HL-60/S4 treated with retinoic acid at 250 ng/mL for 4 days and 3 days (cell line): ENCODE results near the gene C1R.

Source experiments
- in situ Hi-C: fragments of 300-500 bp; cut with MboI; formaldehyde crosslinking; loops from 2 replicates; pipeline ENCODE4 v1.7.0; 2022; ENCODE audit warnings: low sequenced_read_pairs

Gene C1R

DNA sequence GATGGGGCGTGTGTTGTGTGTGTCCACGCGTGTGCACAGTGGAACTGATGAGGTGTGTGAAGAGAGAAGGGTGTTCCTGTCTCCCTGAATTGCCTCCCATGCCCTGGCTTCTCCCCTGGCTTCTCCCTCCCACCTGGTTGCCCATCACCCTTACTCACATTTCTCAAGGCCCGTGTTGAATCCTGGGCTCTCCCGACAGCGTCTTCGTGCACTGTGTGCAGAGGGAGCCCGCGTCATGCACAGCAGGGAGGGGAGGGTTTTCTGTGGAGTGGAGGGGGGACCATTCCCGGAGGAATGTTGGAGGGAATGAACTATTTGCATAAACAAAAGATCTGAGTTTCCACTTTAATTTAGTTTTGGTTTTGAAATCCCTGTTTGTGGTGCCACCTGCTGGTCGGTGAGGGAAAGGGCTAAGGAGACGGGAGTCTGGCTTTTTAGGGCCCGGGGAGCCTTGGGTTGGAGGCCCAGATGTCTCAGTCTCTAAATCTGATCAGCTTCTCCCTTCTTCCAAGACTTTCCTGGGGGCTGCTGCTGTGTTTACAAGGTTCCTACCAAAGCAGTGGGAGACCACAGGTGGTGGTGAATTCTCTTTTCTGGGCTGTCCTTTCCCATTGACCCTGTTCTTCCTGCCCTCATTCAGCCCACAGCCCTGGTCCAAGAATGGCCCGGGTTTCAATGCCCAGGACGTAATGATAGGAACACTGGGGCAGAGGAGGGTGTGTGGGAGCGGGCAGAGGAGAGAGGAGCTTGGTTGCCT is at the start of gene C1R:
TSS of gene C1R (minus strand) at position 217 of the 757 bp plus-strand sequence. CDS start at position 160, 57 bp downstream.
- in situ Hi-C loops, result no loop called here

DNA sequence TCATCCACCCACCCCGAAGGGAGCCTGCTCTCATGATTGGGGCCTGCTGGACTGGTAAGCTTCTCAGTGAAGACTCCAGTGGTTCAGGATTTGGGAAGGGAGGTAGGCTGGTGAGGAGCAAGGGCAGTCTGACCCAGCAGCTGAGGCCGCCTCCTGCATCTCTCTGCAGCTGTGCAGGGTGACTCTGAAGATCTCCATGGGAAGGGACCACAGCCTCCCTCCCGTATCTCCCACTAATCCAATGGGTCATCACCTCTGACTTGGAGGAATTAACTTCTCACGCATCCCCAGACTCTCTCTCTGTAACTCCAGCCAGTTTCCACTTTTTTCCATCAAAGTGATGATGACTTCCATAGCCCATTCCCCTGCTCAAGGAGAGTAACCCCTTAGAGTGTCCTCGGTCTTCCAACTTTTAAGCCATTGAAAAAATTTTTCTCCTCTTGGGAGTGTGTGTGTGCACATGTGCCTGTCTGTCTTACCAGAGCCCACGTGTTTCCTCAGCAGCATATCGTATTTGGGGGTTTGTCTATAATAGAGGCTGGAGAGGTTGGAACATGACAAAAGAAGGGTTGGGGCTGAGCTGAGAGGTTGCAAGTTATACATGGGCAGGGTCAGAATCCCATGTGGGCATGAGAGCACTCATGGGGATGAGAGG is 49.2 kb upstream of the C1R start:
- in situ Hi-C loops, result no loop called here

DNA sequence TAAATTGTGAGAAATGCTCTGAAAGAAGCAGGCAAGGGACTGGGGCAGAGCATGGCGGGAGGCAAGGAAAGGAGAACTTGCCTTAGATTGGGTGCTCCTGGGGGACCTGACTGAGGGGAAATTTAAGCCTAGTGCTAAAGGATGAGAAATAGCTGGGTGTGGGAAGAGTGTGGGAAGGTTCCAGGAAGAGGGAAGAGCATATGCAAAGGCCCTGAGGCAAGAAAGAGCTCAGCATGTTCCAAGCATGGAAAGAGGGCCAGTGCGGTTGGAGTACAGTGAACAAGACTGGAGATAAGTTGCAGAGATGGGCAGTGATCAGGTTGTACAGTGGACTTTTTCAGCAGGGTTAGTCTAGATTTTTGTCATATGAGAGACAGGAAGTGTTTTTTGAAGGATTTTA is 47.0 kb upstream of the C1R start:
- in situ Hi-C loops, result no loop called here

DNA sequence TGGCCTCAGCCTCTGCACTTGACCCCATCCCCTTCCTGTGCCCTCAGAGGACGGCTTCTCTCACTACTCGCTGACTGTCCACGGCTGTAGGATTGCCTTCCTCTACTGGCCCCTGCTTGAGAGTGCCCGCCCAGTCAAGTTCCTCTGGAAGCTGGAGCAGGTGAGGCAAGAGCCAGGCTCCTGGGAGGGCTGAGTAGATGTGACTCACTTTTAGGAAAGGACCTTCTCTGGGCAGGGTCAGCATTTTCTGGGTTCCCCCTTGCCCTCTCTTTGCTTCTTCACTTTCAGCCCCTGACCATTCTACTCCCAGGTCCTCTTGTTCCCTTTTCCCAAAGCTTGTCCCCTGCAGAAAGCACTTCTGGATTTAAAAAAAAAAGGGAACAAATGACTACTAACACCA is 45.7 kb upstream of the C1R start:
- in situ Hi-C loops, result no loop called here

DNA sequence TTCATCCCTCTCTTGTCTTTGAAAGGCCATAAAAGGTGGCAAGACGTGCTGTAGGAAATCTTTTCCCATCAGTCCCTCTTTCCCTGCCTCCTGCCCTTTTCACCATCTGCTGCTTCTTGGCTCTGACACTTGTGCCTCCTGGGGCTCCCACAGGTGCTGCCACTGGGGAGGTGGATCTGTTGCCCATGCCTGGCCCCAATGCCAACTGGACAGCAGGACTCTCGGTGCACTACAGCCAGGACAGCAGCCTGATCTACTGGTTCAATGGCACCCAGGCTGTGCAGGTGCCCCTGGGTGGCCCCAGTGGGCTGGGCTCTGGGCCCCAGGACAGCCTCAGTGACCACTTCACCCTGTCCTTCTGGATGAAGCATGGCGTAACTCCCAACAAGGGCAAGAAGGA is 44.4 kb upstream of the C1R start:
- in situ Hi-C loops, result no loop called here

DNA sequence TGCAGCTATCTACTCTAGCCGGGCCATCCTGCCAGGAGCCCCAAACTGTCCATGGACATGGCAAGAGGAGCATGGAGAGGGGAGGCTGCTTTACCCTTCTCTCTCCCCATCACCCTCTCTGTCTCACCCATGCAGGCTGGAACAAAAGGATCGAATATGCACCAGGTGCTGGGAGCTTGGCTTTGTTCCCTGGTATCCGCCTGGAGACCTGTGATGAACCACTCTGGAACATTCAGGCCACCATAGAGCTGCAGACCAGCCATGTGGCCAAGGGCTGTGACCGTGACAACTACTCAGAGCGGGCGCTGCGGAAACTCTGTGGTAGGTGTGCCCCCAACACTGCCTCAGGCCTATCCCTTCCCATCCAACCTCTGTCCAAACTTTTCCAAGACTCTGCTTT is 43.8 kb upstream of the C1R start:
- in situ Hi-C loops, result no loop called here

DNA sequence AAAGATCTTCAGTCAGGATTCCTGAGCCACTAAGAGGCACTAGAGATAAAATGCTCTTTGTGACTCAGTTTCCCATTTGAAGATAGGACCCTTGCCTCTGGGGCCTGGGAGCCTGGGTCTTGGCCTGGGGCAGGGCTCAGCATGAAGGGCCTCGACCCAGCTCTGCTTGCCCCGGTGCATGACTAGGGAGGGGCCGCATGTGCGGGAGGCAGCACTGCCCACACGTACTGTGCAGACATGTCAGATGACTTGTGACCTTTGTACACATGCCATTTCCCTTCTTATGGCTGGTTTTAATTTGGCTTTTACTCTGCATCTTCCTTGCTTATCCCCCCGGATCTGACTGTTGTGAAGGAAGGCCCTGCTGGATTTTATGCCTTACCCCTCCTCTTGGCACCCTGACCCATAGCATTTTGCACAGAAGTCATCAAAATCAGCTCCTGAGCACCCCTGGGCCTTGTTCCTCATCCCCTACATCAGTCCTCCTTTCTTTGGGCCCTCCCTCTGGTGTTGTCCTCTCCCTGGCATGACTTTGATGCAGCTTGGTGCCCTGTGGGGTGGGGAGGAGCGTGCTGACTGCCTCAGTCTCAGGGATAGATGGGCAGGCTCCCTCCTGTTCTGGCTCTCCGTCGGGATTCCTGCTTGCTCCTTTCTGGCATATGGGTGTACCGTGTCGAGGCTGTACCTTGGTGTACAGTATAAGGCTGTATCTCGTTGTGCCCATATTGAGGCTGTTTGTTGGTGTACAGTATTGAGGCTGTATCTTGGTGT is 42.3 kb upstream of the C1R start:
- in situ Hi-C loops, result no loop called here

DNA sequence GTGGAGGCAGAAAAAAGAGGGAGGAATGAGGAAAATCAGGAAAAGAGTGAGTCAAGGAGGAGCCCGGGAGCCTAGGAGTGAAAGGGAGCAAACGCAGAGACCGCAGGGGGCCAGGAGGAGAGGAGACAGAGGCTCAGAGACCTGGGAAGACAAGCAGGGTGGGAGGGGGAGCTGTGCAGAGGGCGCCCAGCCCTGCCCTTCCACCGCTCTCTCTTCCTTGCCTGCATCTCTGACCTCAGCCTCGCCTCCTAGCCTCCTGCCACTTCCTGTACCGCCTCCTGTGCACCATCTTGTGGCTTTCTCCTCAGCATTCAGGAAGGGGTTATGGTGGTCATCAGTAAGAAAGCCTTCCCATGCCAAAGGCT is 39.2 kb upstream of the C1R start:
- in situ Hi-C loops, result no loop called here

DNA sequence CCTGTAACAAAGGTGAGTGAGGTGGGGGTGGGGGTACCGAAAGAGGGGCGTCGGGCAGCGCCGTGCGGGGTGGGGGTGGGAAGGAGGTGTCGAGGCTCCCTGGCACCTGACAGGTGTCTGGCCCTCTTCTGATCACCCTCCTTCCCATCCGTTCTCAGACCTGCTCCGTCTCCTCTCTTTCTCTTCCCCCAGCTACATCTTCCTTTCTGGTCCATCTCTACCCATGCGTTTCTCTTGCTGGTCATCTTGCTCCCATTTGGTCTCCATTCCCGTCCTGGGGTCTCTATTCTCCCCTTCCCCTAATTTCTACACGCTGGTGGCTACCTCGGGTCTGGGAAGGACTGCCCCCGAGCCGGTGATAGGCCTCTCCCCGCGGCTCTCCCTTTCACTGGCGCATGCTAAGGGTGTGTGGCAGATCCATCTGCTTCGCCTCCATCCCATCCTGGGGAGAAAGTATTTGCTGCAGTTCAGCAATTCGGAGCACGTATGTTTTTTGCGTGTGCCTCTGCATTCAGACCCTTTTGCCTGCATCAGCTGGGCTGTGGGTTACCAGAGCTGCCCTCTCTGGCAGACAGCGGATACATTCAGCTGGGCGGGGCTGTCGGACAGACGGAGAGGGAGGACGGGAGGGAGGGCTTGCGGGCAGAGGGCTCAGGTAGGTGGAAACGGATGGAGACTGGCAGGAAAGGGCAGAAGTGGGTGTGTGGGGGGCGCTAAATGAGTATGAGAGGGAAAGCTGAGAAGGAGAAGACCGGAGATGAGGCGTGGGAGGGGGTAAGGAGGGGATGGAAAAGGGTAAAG is 38.7 kb upstream of the C1R start:
- in situ Hi-C loops, result no loop called here

DNA sequence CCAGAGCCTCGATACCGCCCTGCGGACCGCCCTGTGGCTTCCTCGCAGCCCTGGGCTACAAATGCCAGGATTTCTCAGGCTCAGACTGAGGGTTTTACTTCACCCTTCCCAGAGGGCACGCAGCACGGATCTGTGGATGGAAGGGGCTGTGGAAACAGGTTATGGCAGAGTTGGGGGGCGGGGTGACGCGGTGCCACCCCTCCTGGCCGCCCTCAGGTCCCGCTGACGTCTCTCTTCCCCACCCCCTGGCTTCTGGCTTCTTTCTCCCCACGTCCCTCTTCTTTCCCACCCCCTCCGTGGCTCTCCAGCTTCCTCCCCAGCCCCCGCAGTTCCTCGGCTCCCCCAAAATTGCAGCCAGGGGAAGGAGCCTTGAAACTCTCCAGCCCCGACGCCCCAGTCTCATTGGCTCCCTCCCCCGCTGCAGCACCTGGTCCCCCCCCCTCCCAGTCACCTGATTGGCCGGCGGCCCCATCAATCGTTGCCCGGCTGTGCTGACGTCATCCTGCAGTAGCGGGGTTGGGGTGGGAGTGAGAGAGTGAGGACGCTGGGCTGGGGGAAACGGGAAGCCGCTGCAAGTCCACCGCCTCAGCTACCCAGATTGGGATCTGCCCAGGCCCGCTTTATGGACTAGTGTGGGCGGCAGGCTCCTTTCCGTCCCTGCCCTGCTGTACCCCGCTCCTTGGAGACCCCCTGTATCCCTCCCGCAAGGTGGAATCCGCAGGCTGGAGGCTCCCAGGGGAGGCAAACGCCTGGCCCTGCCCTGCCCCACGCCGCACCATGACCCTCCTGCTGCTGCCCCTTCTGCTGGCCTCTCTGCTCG is 37.8 kb upstream of the C1R start, which contains the start of gene CLSTN3:
TSS of gene CLSTN3 (plus strand) at position 500 of the 820 bp plus-strand sequence. CDS start at position 778, 278 bp downstream.
- in situ Hi-C loops, result no loop called here

DNA sequence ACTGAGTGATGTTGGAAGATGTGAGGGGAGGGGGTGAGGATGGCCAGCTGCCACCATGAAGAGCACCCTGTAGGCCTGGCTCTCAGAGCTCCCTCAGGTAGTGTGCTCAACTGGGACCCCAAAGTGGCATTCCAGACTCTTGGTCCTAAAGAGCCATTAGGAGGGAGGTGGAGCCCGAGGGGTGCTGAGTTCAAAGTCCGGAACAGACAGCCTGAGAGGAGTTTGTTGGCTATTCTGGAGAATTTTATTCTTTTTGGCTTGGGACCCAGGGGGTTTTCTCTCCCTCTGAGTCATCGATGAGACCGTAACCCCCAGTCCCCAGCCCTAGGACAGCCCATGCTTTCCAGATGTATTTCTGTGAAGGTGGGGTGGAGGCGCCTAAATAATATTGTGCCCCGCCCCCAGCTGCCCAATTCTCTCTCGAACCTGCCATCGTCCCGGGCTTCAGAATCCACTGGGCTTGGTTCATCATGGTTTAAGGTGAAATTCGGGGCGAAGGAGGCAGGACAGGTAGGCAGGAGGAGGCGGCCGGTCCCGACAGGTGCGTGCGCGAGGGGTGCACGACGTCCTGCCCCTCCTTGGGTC is 37.1 kb upstream of the C1R start:
- in situ Hi-C loops, result no loop called here

DNA sequence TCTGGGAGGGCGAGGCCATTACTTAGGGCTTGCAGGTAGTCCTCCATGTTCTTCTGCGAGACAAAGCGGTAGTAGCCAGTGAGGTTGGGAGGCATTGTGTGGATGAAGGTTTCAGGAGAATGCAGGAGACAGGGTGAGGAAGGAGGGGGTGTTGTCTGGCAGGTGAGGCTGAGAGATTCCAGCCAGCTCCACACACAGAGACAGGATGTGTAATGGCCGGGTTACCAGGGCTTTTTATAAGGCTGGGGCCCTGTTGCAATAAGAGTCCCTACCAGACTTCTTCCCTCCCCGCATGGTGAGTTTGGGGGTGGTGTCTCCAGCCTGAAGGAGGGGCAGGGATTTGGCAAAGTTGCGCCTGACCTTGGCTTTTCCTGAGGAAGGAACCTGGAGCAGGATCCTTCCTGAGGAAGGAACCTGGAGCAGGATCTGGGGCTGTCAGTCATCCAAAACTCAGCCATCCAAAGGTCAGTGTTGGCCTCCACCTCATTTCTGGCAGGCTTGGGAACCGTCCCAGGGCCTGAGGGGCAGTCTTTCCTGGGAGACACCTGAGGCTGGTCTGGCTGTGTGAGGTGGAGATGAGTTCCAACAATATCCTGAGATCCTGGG is 36.5 kb upstream of the C1R start, which contains the start of gene RBP5:
TSS of gene RBP5 (minus strand) at position 209 of the 606 bp plus-strand sequence. CDS start at position 95, 114 bp downstream.
- in situ Hi-C loops, result no loop called here

DNA sequence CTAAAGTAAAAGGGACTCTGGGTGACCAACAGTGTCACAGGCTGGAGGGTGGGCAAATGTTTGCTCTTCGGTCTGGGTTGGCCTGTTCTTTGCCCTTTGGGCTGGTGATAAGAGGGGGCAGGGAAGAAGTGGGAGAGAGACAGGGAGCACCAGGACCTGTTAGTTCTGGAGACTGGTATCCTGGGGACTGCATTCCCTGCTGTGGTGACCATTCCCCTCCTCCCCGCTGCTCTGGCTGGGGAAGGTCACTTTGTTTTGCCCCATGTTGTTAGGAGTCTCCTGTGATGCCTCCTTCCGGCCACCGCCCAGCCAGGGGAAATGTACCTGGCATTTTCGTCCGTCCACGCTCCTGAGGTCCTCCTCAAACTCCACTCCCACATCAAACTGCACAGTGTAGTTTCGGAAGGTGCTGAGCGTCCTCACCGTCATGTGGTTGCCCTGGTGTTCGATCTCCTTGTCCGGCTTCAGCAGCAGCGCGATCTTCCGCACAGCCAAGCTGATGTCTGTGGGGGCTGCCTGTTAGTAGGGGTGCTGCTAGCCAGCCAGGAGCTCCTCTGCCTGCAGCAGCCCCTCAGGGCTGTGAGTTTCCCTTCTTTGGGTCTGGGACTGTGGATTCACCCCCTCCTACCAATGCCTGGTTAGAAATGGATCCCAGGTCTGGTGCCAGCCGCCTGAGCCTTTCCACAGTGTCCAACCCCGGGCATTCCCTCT is 35.8 kb upstream of the C1R start:
- in situ Hi-C loops, result no loop called here

DNA sequence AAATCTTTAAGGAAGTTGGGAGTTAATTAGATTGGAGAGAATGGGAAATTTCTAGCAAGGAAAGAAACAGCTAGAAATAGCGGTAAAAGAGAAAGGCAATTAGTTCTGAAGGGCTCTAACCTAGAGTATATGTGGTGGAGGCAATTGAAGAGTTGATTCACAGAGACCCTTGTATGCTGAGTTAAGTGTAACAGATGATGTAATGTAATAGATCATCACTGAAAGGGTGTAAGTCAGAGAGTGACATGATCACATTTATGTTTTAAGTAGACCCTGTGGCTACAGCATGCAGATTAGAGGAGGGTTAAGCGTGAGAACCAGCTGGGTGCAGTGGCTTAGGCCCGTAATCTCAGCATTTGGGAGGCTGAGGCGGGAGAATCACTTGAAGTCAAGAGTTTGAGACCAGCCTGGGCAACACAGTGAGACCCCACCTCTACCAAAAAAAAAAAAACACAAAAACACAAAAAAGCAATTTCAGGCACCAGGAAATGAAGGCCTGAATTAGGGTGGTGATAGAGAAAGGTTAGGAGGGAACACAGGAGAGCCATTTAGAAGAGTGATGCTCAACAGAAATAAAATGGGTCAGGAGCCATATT is 33.5 kb upstream of the C1R start:
- in situ Hi-C loops, result no loop called here

DNA sequence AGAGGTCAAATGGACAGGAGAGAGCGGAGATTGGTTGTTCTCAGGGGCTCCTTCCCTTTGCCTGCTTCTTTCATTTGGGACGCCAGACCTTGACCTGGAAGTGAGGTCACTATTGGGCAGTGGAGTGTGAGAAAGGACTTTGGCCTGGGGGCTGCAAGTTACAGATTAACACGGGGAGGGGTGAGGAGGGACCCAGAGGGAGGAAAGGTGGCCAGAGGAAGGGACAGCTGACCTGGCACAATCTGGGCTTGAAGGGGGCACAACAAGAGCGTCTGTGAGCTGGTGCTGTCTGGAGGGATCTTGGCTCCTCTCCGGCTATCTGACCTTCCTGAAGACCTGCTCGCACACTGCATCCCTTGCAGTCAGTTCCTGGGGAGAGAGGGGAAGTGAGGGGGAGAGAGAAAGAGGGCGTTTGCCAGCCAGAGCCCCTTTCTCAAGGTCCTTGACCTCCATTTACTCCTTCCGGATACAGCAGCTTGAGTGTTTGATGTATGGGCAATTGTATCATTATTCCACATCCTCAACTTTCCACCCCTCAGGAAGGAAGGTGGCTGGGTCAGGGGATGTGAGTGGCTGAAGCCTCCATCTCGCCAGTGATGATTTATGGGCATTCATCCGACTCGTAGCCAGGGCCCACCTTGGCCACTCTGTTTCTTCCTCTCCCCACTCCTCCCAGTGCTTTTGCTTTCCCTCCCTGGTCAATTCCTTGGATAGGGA is 31.7 kb upstream of the C1R start:
- in situ Hi-C loops, result no loop called here

DNA sequence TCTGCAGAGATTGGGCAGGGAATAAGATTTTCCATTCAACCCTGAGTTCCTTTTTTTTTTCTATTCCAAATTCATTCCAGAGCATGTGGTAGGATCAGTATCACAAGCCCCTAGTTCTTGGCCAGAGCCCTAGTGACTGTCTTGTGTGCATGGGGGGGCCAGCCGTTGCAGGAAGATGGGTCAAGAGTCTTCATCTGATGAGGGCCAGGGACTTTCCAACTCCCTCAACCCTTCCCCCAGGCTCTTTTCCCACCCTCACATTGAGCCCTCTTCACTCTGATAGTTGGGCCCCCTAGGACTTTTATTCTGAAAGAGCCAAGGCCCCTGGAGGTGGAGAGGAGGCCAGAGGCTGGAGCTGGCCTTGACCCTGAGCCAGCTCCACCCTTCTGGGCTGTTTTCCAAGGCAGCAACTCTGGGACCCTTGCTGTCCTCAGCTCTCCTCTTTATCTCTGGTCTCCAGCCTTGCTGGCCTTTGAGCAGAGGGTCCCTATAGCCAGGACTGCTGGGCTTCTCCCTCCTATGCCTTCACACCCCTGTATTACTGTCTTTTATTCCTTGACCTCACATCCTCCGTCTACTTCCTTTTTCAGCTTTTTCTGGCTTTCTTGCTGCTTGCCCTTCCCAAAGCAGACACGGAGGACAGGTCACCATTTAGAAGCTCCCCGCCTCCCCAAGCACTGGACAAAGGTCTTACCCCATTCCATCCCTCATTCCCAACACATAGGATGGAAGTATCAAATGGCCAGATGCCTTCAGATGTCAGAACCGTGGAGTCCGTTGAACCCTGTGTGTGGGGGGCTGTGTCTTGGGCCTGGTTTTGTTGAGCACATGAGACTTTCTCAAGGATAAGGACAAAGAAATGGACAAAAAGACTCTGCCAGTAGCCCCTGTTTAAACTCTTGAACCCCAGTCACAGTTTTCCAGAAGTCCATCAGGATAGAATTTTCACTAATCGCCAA is 30.8 kb upstream of the C1R start:
- in situ Hi-C loops, result no loop called here
